KMS-11 (cell line): ENCODE measurements around the gene ISG15.

ENCODE experiments used
- H2AFZ ChIP-seq: fragments of 200-600 bp; sonication (generic); 2 replicates; pipeline ENCODE4 v1.6.1; 2016; ENCODE audit warnings: antibody characterized with exemption, mixed run types, low read depth
- H3K27ac ChIP-seq: fragments of 200-600 bp; sonication (generic); 2 replicates; pipeline ENCODE4 v1.6.1; 2016; ENCODE audit warnings: mild to moderate bottlenecking, mixed run types
- H3K27me3 ChIP-seq: fragments of 200-600 bp; sonication (generic); 2 replicates; pipeline ENCODE4 v1.6.1; 2017; ENCODE audit warnings: mild to moderate bottlenecking, low read depth, mixed run types, moderate library complexity; ENCODE audit not compliant: insufficient read depth
- H3K36me3 ChIP-seq: fragments of 200-600 bp; sonication (generic); 2 replicates; pipeline ENCODE4 v1.6.1; 2017; ENCODE audit warnings: mild to moderate bottlenecking, mixed run types; ENCODE audit not compliant: insufficient read depth
- H3K4me1 ChIP-seq: fragments of 200-600 bp; sonication (generic); 2 replicates; pipeline ENCODE4 v1.6.1; 2016; ENCODE audit warnings: mild to moderate bottlenecking, low read depth, mixed run types; ENCODE audit not compliant: poor library complexity, severe bottlenecking
- H3K4me2 ChIP-seq: fragments of 200-600 bp; sonication (generic); 2 replicates; pipeline ENCODE4 v1.7.0; 2016; ENCODE audit warnings: mild to moderate bottlenecking, mixed run types
- H3K4me3 ChIP-seq: fragments of 200-600 bp; sonication (generic); IDR thresholded peaks from 2 replicates; pipeline ENCODE4 v1.6.1; 2017; ENCODE audit warnings: low read depth, low read length, mixed read lengths; ENCODE audit not compliant: insufficient read depth
- H3K79me2 ChIP-seq: fragments of 200-600 bp; sonication (generic); 2 replicates; pipeline ENCODE4 v1.6.1; 2016; ENCODE audit warnings: low read depth, mixed run types; ENCODE audit not compliant: insufficient read depth
- H3K9ac ChIP-seq: fragments of 200-600 bp; sonication (generic); 2 replicates; pipeline ENCODE4 v1.6.1; 2016; ENCODE audit warnings: mild to moderate bottlenecking, mixed run types
- H4K20me1 ChIP-seq: fragments of 200-600 bp; sonication (generic); 2 replicates; pipeline ENCODE4 v1.6.1; 2016; ENCODE audit warnings: mild to moderate bottlenecking, mixed run types; ENCODE audit not compliant: insufficient read depth
- CTCF ChIP-seq: fragments of 200-600 bp; sonication (generic); conservative IDR thresholded peaks from 2 replicates; pipeline ENCODE4 v1.6.1; 2017; ENCODE audit warnings: low read depth, mild to moderate bottlenecking, antibody characterized with exemption, low read length, moderate library complexity, mixed read lengths

ISG15 gene

GRCh38 chr1:1031659-1032235 is 18.4 kb downstream of the ISG15 start:
- Histone ChIP-seq H4K20me1 (no peaks in the 10 kb centered on the region), H2AFZ (no peak overlapping the region), H3K27ac (no peak overlapping the region), H3K4me2 (no peak overlapping the region), H3K4me1 (peaks cover 7% of the 10 kb centered on the region), H3K36me3 (no peaks in the 10 kb centered on the region), H3K9ac (no peak overlapping the region), H3K79me2 (no peaks in the 10 kb centered on the region), H3K27me3 (peaks cover 55% of the 10 kb centered on the region), H3K4me3 (no peak overlapping the region)
- TF ChIP-seq CTCF: no peak

GRCh38 chr1:1032424-1032823 is 19.1 kb downstream of the ISG15 start:
- Histone ChIP-seq H3K4me3 (no peak overlapping the region), H3K36me3 (no peaks in the 10 kb centered on the region), H3K4me2 (peak overlapping the region; percentile 45; the same call in 1 of the 2 replicates), H3K9ac (no peak overlapping the region), H2AFZ (peak overlapping the region; percentile 47), H3K27me3 (peaks cover 55% of the 10 kb centered on the region), H3K79me2 (no peaks in the 10 kb centered on the region), H4K20me1 (no peaks in the 10 kb centered on the region), H3K4me1 (peaks cover 7% of the 10 kb centered on the region), H3K27ac (no peak overlapping the region)
- TF ChIP-seq CTCF: no peak

- H3K9ac ChIP-seq: no peak overlapping the region
Measured at GRCh38 chr1:1033009-1033587, 19.8 kb downstream of the ISG15 start.

GRCh38 chr1:1033731-1034438 is 20.6 kb downstream of the ISG15 start:
- Histone ChIP-seq H2AFZ (no peak overlapping the region; the same call in 1 of the 2 replicates), H3K79me2 (no peaks in the 10 kb centered on the region), H3K9ac (no peak overlapping the region), H3K27ac (no peak overlapping the region), H3K27me3 (peaks cover 63% of the 10 kb centered on the region), H3K4me3 (no peak overlapping the region), H4K20me1 (no peaks in the 10 kb centered on the region), H3K4me2 (no peak overlapping the region), H3K4me1 (peaks cover 7% of the 10 kb centered on the region), H3K36me3 (no peaks in the 10 kb centered on the region)
- TF ChIP-seq CTCF: no peak

More at GRCh38 chr1:1033009-1033587, 19.8 kb downstream of the ISG15 start:
- H4K20me1 ChIP-seq: no peaks in the 10 kb centered on the region
- H3K4me2 ChIP-seq: peak overlapping the region; percentile 45
- peaks cover 55% of the 10 kb centered on the region for H3K27me3 ChIP-seq
- H3K4me1 ChIP-seq: peaks cover 7% of the 10 kb centered on the region
- H3K36me3 ChIP-seq: no peaks in the 10 kb centered on the region
- peak; percentile 77 for TF ChIP-seq CTCF
- no peaks in the 10 kb centered on the region for H3K79me2 ChIP-seq
- H3K4me3 ChIP-seq: no peak overlapping the region
- no peak overlapping the region for H3K27ac ChIP-seq
- peak overlapping the region; percentile 47 for H2AFZ ChIP-seq
